Activated CD8-positive, alpha-beta T cell treated with anti-CD3 and anti-CD28 coated beads for 36 hours (primary cell): ENCODE data around the gene PRKN. TPM values are rescaled to one million over a fixed set of nuclear protein-coding genes. Genes with fewer than 3 reads are reported as not detected.
A peak's percentile ranks its signal among the peaks of the same experiment; 100 is the strongest.

ENCODE experiments used
- ATAC-seq: fragments of 200-7000 bp; cut with Tn5 transposase; one replicate; pipeline ENCODE4 v1.10.0; 2021; ENCODE audit warnings: mild to moderate bottlenecking, moderate library complexity
- CTCF ChIA-PET: fragments of 350-600 bp; sonication (Branson Sonifier 250); formaldehyde crosslinking; loops from one replicate; lab custom pipeline; 2021; ENCODE audit warnings: antibody characterized with exemption; lab: Charles Lee
- POLR2A ChIA-PET: fragments of 350-600 bp; sonication (Branson Sonifier 250); formaldehyde crosslinking; loops from one replicate; lab custom pipeline; 2021; ENCODE audit warnings: antibody characterized with exemption; lab: Charles Lee
- DNase-seq: peaks from one replicate; pipeline ENCODE4 v3.0.0-alpha.2; 2020
- H3K27ac Mint-ChIP-seq: one replicate; pipeline ENCODE4 v1.8.0; 2021; ENCODE audit warnings: mild to moderate bottlenecking, mixed read lengths
- H3K27me3 Mint-ChIP-seq: one replicate; pipeline ENCODE4 v1.8.0; 2021; ENCODE audit warnings: mixed read lengths
- H3K36me3 Mint-ChIP-seq: one replicate; pipeline ENCODE4 v1.8.0; 2021; ENCODE audit warnings: low read depth, mixed read lengths
- H3K4me1 Mint-ChIP-seq: one replicate; pipeline ENCODE4 v1.8.0; 2021; ENCODE audit warnings: low read depth, mixed read lengths
- H3K4me3 Mint-ChIP-seq: one replicate; pipeline ENCODE4 v1.8.0; 2021; ENCODE audit warnings: mild to moderate bottlenecking, moderate library complexity, mixed read lengths
- H3K9me3 Mint-ChIP-seq: one replicate; pipeline ENCODE4 v1.8.0; 2021; ENCODE audit warnings: mixed read lengths
- CTCF ChIP-seq: fragments of 200-600 bp; IDR thresholded peaks from one replicate; pipeline ENCODE4 v1.8.0; 2022; ENCODE audit warnings: antibody characterized with exemption, mild to moderate bottlenecking
- intact Hi-C: fragments of 100-400 bp; cut with micrococcal nuclease; formaldehyde crosslinking; loops from one replicate; pipeline ENCODE4 v1.10.0; 2022
- total RNA-seq, 2 experiments: library from RNA; stranded (reverse); gene quantifications; one replicate each; pipeline ENCODE4 v1.2.3, GENCODE V29; 2021

The PRKN gene
- total RNA-seq, 2 experiments from 2014 or later = 1.2 to 1.4 TPM

- peak overlapping the region; percentile 33 for H3K27ac Mint-ChIP-seq
- ATAC-seq = peak; percentile 75
- intact Hi-C loops = no loop called here
- ChIA-PET POLR2A (no interaction called here), CTCF (no interaction called here)
- H3K36me3 Mint-ChIP-seq = no peaks in the 10 kb centered on the region
- TF ChIP-seq CTCF = no peak
- H3K4me3 Mint-ChIP-seq = no peak overlapping the region
- H3K4me1 Mint-ChIP-seq = peaks cover 4% of the 10 kb centered on the region
- H3K9me3 Mint-ChIP-seq = no peaks in the 10 kb centered on the region
- no peaks in the 10 kb centered on the region for H3K27me3 Mint-ChIP-seq
- peak; percentile 24 for DNase-seq
Observed at GRCh38 chr6:162733489-162733888, 5.9 kb upstream of the PRKN start.

- ATAC-seq (no peak), DNase-seq (no peak)
- TF ChIP-seq CTCF = no peak
- CTCF ChIA-PET = no interaction called here
- Mint-ChIP-seq H3K27ac (no peak overlapping the region), H3K9me3 (no peaks in the 10 kb centered on the region), H3K4me3 (no peak overlapping the region), H3K4me1 (peaks cover 16% of the 10 kb centered on the region), H3K36me3 (no peaks in the 10 kb centered on the region), H3K27me3 (no peaks in the 10 kb centered on the region)
- POLR2A ChIA-PET = no interaction called here
- intact Hi-C loops = no loop called here
Observed at GRCh38 chr6:162730502-162730901, 2.9 kb upstream of the PRKN start.

GRCh38 chr6:162728706-162729105 lies 1.1 kb upstream of the PRKN start:
- H3K4me1 Mint-ChIP-seq = peaks cover 15% of the 10 kb centered on the region
- intact Hi-C loops = no loop called here
- POLR2A ChIA-PET = no interaction called here
- no peak overlapping the region for H3K27ac Mint-ChIP-seq
- no peak overlapping the region for H3K4me3 Mint-ChIP-seq
- ATAC-seq (no peak), DNase-seq (no peak)
- TF ChIP-seq CTCF = no peak
- no peaks in the 10 kb centered on the region for H3K9me3 Mint-ChIP-seq
- no peaks in the 10 kb centered on the region for H3K27me3 Mint-ChIP-seq
- CTCF ChIA-PET = no interaction called here
- no peaks in the 10 kb centered on the region for H3K36me3 Mint-ChIP-seq

GRCh38 chr6:162728197-162728596 lies 631 bp upstream of the PRKN start:
- Mint-ChIP-seq H3K36me3 (no peaks in the 10 kb centered on the region), H3K4me3 (peak overlapping the region; percentile 66), H3K9me3 (no peaks in the 10 kb centered on the region), H3K27me3 (no peaks in the 10 kb centered on the region), H3K4me1 (peaks cover 12% of the 10 kb centered on the region), H3K27ac (peak overlapping the region; percentile 83)
- intact Hi-C loops = no loop called here
- POLR2A ChIA-PET = no interaction called here
- no peak for TF ChIP-seq CTCF
- CTCF ChIA-PET = no interaction called here
- no peak for ATAC-seq
- peak; percentile 4 for DNase-seq

- intact Hi-C loops = no loop called here
- no peaks in the 10 kb centered on the region for H3K27me3 Mint-ChIP-seq
- TF ChIP-seq CTCF = no peak
- ATAC-seq (no peak), DNase-seq (no peak)
- peak overlapping the region; percentile 86 for H3K4me3 Mint-ChIP-seq
- POLR2A ChIA-PET = no interaction called here
- H3K36me3 Mint-ChIP-seq = no peaks in the 10 kb centered on the region
- CTCF ChIA-PET = interaction anchor here (1.0 kb wide), 1 partner anchor 9 kb away, joined by 3 read pairs; no protein-coding TSS in a partner anchor
- peak overlapping the region; percentile 89 for H3K27ac Mint-ChIP-seq
- peaks cover 12% of the 10 kb centered on the region for H3K4me1 Mint-ChIP-seq
- H3K9me3 Mint-ChIP-seq = no peaks in the 10 kb centered on the region
Observed at GRCh38 chr6:162726947-162727321, 632 bp downstream of the PRKN start.
